H1 (cell line): ENCODE data around the gene FOXO1. TPM values are rescaled to one million over a fixed set of nuclear protein-coding genes. Genes with fewer than 3 reads are reported as not detected.

Experiments
- CTCF ChIA-PET: fragments of 300-600 bp; sonication (Branson Sonifier 250); formaldehyde crosslinking; loops from one replicate; lab custom pipeline; 2021; ENCODE audit not compliant: partially characterized antibody; lab: Charles Lee
- POLR2A ChIA-PET: fragments of 300-600 bp; sonication (Branson Sonifier 250); formaldehyde crosslinking; loops from one replicate; lab custom pipeline; 2021; ENCODE audit warnings: inconsistent platforms; ENCODE audit not compliant: partially characterized antibody; lab: Charles Lee
- DNase-seq, 2 experiments: peaks; one replicate each; pipeline versions ENCODE4 v3.0.0 to v3.0.0-alpha.2; 2010 to 2022; ENCODE audit warnings: low spot score in 2 of 2, low read depth in 1 of 2, mixed read lengths in 1 of 2
- FAIRE-seq: peaks from 2 replicates; lab custom pipeline; 2011; peaks lifted over from hg19 to GRCh38; lab: Jason Lieb, UNC
- H2AFZ ChIP-seq: 2 replicates; pipeline ENCODE4 v1.8.1; 2012; ENCODE audit warnings: low read length, inconsistent platforms
- H2AK5ac ChIP-seq: 2 replicates; pipeline ENCODE4 v1.6.1; 2013; ENCODE audit warnings: low read depth, low read length
- H2BK120ac ChIP-seq: replicated peaks from 2 replicates; pipeline ENCODE3; 2013; ENCODE audit warnings: low read depth, low read length, inconsistent platforms
- H2BK12ac ChIP-seq: 2 replicates; pipeline ENCODE4 v1.6.1; 2013; ENCODE audit warnings: low read depth, low read length
- H2BK15ac ChIP-seq: 2 replicates; pipeline ENCODE4 v1.6.1; 2013; ENCODE audit warnings: low read length
- H2BK20ac ChIP-seq: 2 replicates; pipeline ENCODE4 v1.6.1; 2013; ENCODE audit warnings: low read length
- H2BK5ac ChIP-seq: 2 replicates; pipeline ENCODE4 v1.6.1; 2013; ENCODE audit warnings: low read depth, low read length
- H3K14ac ChIP-seq: 2 replicates; pipeline ENCODE4 v1.6.1; 2013; ENCODE audit warnings: inconsistent platforms; ENCODE audit not compliant: insufficient read length
- H3K18ac ChIP-seq: 2 replicates; pipeline ENCODE4 v1.6.1; 2013; ENCODE audit warnings: low read length; ENCODE audit errors: extremely low read depth
- H3K23ac ChIP-seq: 2 replicates; pipeline ENCODE4 v1.6.1; 2013; ENCODE audit warnings: inconsistent platforms; ENCODE audit not compliant: insufficient read length
- H3K23me2 ChIP-seq: 2 replicates; pipeline ENCODE4 v1.6.1; 2013; ENCODE audit warnings: low read depth, low read length
- H3K27ac ChIP-seq: 2 replicates; pipeline ENCODE4 v1.6.1; 2011; ENCODE audit warnings: low read depth, low read length, inconsistent platforms
- H3K27me3 ChIP-seq, 4 experiments: replicated peaks in 1 of 4; 1 replicate in 1 of 4; 2 replicates in 3 of 4; pipeline versions ENCODE4 v1.6.1 to v1.8.1; 2011 to 2013; ENCODE audit warnings: low read length in 3 of 4, mild to moderate bottlenecking in 3 of 4, inconsistent platforms in 2 of 4, mixed read lengths in 2 of 4, moderate library complexity in 1 of 4; ENCODE audit not compliant: control insufficient read depth in 3 of 4, insufficient read depth in 3 of 4; ENCODE audit errors: extremely low read depth in 1 of 4
- H3K36me3 ChIP-seq, 4 experiments: 2 replicates each; pipeline versions ENCODE4 v1.6.1 to v1.8.1; 2011 to 2013; ENCODE audit warnings: mild to moderate bottlenecking in 4 of 4, low read length in 3 of 4, moderate library complexity in 2 of 4, control low read depth in 1 of 4, inconsistent platforms in 1 of 4; ENCODE audit not compliant: insufficient read depth in 4 of 4, control insufficient read depth in 2 of 4
- H3K4ac ChIP-seq: replicated peaks from 2 replicates; pipeline ENCODE3; 2013; ENCODE audit warnings: low read length, low read depth, mixed read lengths, inconsistent platforms; ENCODE audit not compliant: insufficient read length
- H3K4me1 ChIP-seq, 4 experiments: replicated peaks in 1 of 4; 1 replicate in 1 of 4; 2 replicates in 3 of 4; pipeline versions ENCODE4 v1.6.1 to v1.8.1; 2011 to 2013; ENCODE audit warnings: low read length in 3 of 4, inconsistent platforms in 2 of 4, mixed read lengths in 1 of 4; ENCODE audit not compliant: insufficient read depth in 4 of 4, control insufficient read depth in 3 of 4
- H3K4me2 ChIP-seq, 2 experiments: 2 replicates each; pipeline versions ENCODE4 v1.6.1 to v1.8.1; 2011 to 2013; ENCODE audit warnings: low read depth in 2 of 2, low read length in 2 of 2, control low read depth in 1 of 2, inconsistent platforms in 1 of 2, mild to moderate bottlenecking in 1 of 2; ENCODE audit not compliant: insufficient read depth in 1 of 2
- H3K4me3 ChIP-seq, 4 experiments: fragments of 200-600, 300-600 bp in 1 of 4; sonication (generic), shearing (Covaris generic), sonication (Bioruptor Twin) in 1 of 4; 2 replicates each; pipeline versions ENCODE4 v1.5.1 to v1.8.1; 2011 to 2016; ENCODE audit warnings: low read length in 4 of 4, low read depth in 3 of 4, control low read depth in 2 of 4, inconsistent platforms in 2 of 4, mild to moderate bottlenecking in 2 of 4, mixed read lengths in 1 of 4, moderate library complexity in 1 of 4; ENCODE audit not compliant: insufficient read depth in 2 of 4; ENCODE audit errors: extremely low read depth in 1 of 4
- H3K56ac ChIP-seq: replicated peaks from 2 replicates; pipeline ENCODE3; 2013; ENCODE audit warnings: low read depth, mild to moderate bottlenecking, mixed read lengths, low read length, inconsistent platforms; ENCODE audit not compliant: insufficient read length
- H3K79me1 ChIP-seq: 2 replicates; pipeline ENCODE4 v1.6.1; 2013; ENCODE audit warnings: low read depth, low read length, control low read depth
- H3K79me2 ChIP-seq, 2 experiments: 2 replicates each; pipeline versions ENCODE4 v1.6.1 to v1.8.1; 2012 to 2013; ENCODE audit warnings: low read length in 2 of 2, mild to moderate bottlenecking in 2 of 2, inconsistent platforms in 1 of 2; ENCODE audit not compliant: insufficient read depth in 2 of 2, control insufficient read depth in 1 of 2
- H3K9ac ChIP-seq, 4 experiments: replicated peaks in 1 of 4; 1 replicate in 1 of 4; 2 replicates in 3 of 4; pipeline versions ENCODE4 v1.6.1 to v1.8.1; 2011 to 2013; ENCODE audit warnings: low read depth in 3 of 4, low read length in 3 of 4, control low read depth in 2 of 4, mild to moderate bottlenecking in 2 of 4, moderate library complexity in 2 of 4, inconsistent platforms in 1 of 4; ENCODE audit errors: extremely low read depth in 1 of 4
- H3K9me3 ChIP-seq, 2 experiments: 2 replicates each; pipeline versions ENCODE4 v1.6.1 to v1.8.1; 2012 to 2013; ENCODE audit warnings: mild to moderate bottlenecking in 2 of 2, moderate library complexity in 2 of 2, control low read depth in 1 of 2, inconsistent platforms in 1 of 2, low read depth in 1 of 2, low read length in 1 of 2, mixed read lengths in 1 of 2; ENCODE audit not compliant: insufficient read depth in 2 of 2
- H4K20me1 ChIP-seq, 2 experiments: replicated peaks in 1 of 2; 2 replicates each; pipeline versions ENCODE3 to v1.8.1; 2011 to 2013; ENCODE audit warnings: inconsistent platforms in 2 of 2, low read length in 2 of 2, mild to moderate bottlenecking in 1 of 2; ENCODE audit not compliant: insufficient read depth in 2 of 2, control insufficient read depth in 1 of 2
- H4K5ac ChIP-seq: 2 replicates; pipeline ENCODE4 v1.6.1; 2013; ENCODE audit warnings: low read length, low read depth, mixed read lengths, inconsistent platforms; ENCODE audit not compliant: insufficient read length
- H4K8ac ChIP-seq: 2 replicates; pipeline ENCODE4 v1.8.0; 2013; ENCODE audit warnings: mild to moderate bottlenecking, moderate library complexity, low read length, inconsistent platforms; ENCODE audit not compliant: insufficient read depth; ENCODE audit errors: extremely low read depth
- H4K91ac ChIP-seq: replicated peaks from 2 replicates; pipeline ENCODE3; 2013; ENCODE audit warnings: low read length, mixed read lengths, inconsistent platforms; ENCODE audit not compliant: insufficient read length
- GABPA ChIP-seq: IDR thresholded peaks from 2 replicates; pipeline ENCODE4 v1.6.1; 2011; ENCODE audit warnings: mild to moderate bottlenecking, low read length, moderate library complexity, borderline replicate concordance; ENCODE audit not compliant: insufficient read depth
- NANOG ChIP-seq: IDR thresholded peaks from 2 replicates; pipeline ENCODE4 v1.6.1; 2011; ENCODE audit warnings: low read length, low read depth, mild to moderate bottlenecking, inconsistent platforms; ENCODE audit not compliant: insufficient read depth, poor library complexity, severe bottlenecking
- POLR2AphosphoS5 ChIP-seq: IDR thresholded peaks from 2 replicates; pipeline ENCODE4 v1.6.1; 2011; ENCODE audit warnings: low read depth, low read length
- POU5F1 ChIP-seq: IDR thresholded peaks from 2 replicates; pipeline ENCODE4 v1.6.1; 2011; ENCODE audit warnings: low read depth, mild to moderate bottlenecking, low read length, moderate library complexity
- RFX5 ChIP-seq: IDR thresholded peaks from 2 replicates; pipeline ENCODE4 v1.6.1; 2011; ENCODE audit warnings: low read depth, low read length, improper control_type of control experiment, borderline replicate concordance
- RNF2 ChIP-seq: fragments of 200-900, 300-1000 bp; sonication (generic); IDR thresholded peaks from 2 replicates; pipeline ENCODE4 v1.7.1; 2016; ENCODE audit warnings: borderline replicate concordance, low read depth, mild to moderate bottlenecking, antibody characterized with exemption, low read length; ENCODE audit not compliant: poor library complexity, severe bottlenecking; ENCODE audit errors: missing control alignments
- WGBS, 2 experiments: shearing (Covaris generic) in 1 of 2; methylation state at CpG; one replicate each; pipeline versions ENCODE4 v1.1.6 to v1.1.7; 2013 to 2015; ENCODE audit warnings: low lambda C conversion rate in 2 of 2, mixed read lengths in 2 of 2, inconsistent platforms in 1 of 2, low coverage in 1 of 2, missing lambda C conversion rate in 1 of 2; ENCODE audit not compliant: insufficient replicate concordance in 2 of 2, insufficient coverage in 1 of 2, insufficient read length in 1 of 2; ENCODE audit errors: extremely low coverage in 1 of 2, missing lambda C conversion rate in 1 of 2; 5-methylcytosine and 5-hydroxymethylcytosine counted together
- polyA plus RNA-seq, 7 experiments: library from polyadenylated mRNA; depleted of rRNA in 3 of 7; stranded (reverse) in 5 of 7; unstranded in 2 of 7; fragments of >200 nt in 5 of 7; fragments of 200-250 nt in 2 of 7; gene quantifications; 1 replicate in 5 of 7; 2 replicates in 1 of 7; 4 replicates in 1 of 7; pipeline versions ENCODE4 v1.2.1 to v1.2.3, GENCODE V29; 2011 to 2013; ENCODE audit warnings: missing spikeins in 2 of 7, mixed read lengths in 2 of 7
- total RNA-seq: library from RNA; stranded (reverse); fragmentation: NEBNext Ultra II Directional; extraction: Animal tissue kit (Norgen Biotek cat#: 25700); gene quantifications from 2 replicates; pipeline ENCODE4 v1.2.1, GENCODE V29; 2021

Gene FOXO1
- total and polyA plus RNA-seq, 2 of the 8 experiments (the other 6 are each of a cell fraction or from before 2014, with no cell fraction given): 35.3 to 56.9 TPM

GRCh38 chr13:40639221-40639681 is 27.2 kb downstream of the FOXO1 start:
- Histone ChIP-seq H3K23me2 (no peaks in the 10 kb centered on the region), H4K20me1 (peaks cover 19 to 27% of the 10 kb centered on the region in 2 experiments), H3K9ac (peak overlapping the region in 1 of 4 experiments; percentile 17; a peak in 1 of 7 replicates), H2BK120ac (no peak overlapping the region), H3K79me2 (peaks cover 31 to 99% of the 10 kb centered on the region in 2 experiments), H3K23ac (no peak overlapping the region), H3K9me3 (no peaks in the 10 kb centered on the region), H4K8ac (no peak overlapping the region), H3K14ac (no peak overlapping the region), H4K91ac (no peak overlapping the region), H4K5ac (no peak overlapping the region), H3K4me3 (no peak overlapping the region), H3K27ac (no peak overlapping the region), H3K4me2 (no peak overlapping the region), H2BK5ac (no peak overlapping the region), H3K27me3 (no peaks in the 10 kb centered on the region), H2BK12ac (no peak overlapping the region), H3K4ac (no peak overlapping the region), H3K36me3 (peaks cover 0 to 3% (median 0%) of the 10 kb centered on the region in 4 experiments; a peak in 1 of 8 replicates), H2AFZ (no peak overlapping the region), H3K79me1 (peaks cover 10% of the 10 kb centered on the region), H2BK15ac (no peak overlapping the region), H2BK20ac (no peak overlapping the region), H2AK5ac (no peak overlapping the region), H3K56ac (no peak overlapping the region), H3K18ac (no peak overlapping the region), H3K4me1 (peaks cover 3 to 11% (median 6%) of the 10 kb centered on the region in 4 experiments)
- ChIA-PET CTCF (interaction anchor here (1.1 to 2.3 kb wide), 2 partner anchors 14 to 29 kb away, joined by 3 to 8 read pairs; no protein-coding TSS in a partner anchor), POLR2A (no interaction called here)
- 93% methylated on average over 4 of the region's 4 CpGs; no CpG with 5 or more reads in 1 of the 2 experiments for WGBS, 2 experiments
- DNase-seq (no peak), FAIRE-seq (no peak)
- TF ChIP-seq GABPA (no peak), NANOG (no peak), POLR2AphosphoS5 (no peak), RFX5 (no peak), POU5F1 (no peak), RNF2 (no peak)
